ENCODE data around the gene TTC23.

TTC23 gene

DNA sequence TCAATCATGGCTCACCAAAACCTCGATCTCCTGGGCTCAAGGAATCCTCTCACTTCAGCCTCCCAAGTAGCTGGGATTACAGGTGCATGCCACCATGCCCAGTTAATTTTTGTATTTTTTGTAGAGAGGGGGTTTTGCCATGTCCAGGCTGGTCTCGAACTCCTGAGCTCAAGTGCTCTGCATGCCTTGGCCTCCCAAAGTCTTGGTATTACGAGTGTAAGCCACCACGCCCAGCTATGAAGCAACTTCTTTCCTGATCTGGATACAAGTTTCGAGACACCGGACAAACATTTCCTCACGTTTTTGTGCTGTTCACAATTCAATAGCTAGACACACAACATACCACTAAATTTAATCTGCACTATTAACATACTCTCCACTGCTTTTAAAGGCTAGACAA lies 147.9 kb downstream of the TTC23 start:
- DNase-seq (ENCODE audit: low read depth) = no peak

DNA sequence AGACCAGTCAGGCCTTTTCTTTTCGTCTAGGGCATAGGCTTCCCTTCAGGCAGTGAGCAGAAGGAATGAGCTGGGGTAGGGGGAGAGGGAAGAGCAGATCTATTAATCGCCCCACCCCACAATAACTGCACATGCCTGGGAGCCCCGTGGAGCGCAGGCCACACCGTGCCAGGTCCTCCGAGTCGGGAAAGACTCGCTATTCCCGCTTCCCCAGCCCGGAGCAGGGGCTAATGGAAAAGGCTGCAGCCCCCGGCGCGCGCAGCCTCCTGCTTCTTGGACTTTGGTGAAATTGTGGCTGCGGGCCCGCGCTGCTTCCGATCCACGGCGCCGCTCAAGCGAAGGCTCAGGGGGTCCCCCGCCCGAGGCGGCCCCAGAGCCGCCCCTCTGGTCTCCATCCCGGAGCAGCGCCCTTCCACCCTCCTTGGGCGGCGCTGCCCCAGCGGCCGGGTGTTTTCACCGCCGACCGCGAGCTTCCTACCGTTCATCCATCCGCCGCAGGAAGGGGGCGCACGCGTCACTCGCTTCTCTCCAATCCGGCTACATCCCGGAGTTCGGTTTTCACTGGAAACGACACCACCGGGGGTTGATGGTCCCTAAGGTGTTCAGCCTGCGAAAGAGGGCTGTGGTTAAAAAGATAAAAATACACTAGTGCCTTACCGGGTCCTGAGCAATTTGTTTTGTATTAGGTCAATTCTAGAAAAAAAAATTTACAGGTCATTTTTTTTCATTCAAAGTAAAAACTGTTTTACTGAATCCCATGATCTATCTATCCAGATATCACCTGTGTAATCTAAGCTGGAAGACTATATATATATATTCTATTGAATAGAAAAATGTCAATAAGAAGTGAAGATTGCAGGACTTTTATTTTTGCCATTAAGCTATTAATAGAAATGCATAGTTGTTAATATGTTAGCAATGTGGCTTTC lies 148.9 kb downstream of the TTC23 start:
- DNase-seq (ENCODE audit: low read depth) = peak; percentile 54

GRCh38 chr15:99099661-99100060 lies 149.7 kb downstream of the TTC23 start:
- DNase-seq (ENCODE audit: low read depth) = no peak

DNA sequence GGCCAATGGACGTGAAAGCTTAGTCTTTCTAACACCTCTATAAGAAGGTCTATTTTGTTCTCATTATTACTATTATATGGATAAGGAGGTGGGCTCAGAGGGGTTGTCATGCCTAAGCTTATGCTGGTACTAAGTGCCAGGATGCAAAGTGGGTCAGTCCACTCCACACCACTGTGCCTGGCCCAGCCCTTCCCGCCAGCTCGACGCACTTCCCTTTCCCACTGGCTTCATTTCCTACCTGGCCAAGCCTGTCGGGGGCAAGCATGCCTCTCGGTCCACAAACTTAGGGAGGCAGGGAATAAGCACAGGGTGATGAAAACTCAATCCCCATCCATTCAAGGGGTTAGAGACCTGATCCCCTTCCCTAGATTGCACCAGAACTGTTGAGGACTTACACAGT lies 150.4 kb downstream of the TTC23 start:
- DNase-seq (ENCODE audit: low read depth) = no peak

DNA sequence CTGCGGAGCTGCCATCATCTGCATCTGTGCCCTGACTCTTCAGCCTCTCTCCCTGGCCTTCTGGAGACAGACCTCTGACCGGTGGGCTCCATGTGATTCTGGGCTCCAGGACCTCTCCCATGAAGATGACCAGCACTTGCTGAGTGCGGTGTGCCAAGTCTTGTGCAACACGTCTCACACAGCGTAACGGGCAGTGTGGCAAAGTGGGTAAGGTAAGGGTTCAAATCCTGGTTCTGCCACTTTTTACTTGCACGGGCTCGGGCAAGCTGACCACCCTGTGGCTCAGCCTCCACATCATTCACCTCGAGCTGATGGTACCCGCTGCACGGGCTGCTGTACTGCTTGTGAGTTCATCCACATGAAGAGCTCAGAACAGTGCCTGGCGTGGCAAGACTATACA lies 151.0 kb downstream of the TTC23 start:
- DNase-seq (ENCODE audit: low read depth) = no peak

DNA sequence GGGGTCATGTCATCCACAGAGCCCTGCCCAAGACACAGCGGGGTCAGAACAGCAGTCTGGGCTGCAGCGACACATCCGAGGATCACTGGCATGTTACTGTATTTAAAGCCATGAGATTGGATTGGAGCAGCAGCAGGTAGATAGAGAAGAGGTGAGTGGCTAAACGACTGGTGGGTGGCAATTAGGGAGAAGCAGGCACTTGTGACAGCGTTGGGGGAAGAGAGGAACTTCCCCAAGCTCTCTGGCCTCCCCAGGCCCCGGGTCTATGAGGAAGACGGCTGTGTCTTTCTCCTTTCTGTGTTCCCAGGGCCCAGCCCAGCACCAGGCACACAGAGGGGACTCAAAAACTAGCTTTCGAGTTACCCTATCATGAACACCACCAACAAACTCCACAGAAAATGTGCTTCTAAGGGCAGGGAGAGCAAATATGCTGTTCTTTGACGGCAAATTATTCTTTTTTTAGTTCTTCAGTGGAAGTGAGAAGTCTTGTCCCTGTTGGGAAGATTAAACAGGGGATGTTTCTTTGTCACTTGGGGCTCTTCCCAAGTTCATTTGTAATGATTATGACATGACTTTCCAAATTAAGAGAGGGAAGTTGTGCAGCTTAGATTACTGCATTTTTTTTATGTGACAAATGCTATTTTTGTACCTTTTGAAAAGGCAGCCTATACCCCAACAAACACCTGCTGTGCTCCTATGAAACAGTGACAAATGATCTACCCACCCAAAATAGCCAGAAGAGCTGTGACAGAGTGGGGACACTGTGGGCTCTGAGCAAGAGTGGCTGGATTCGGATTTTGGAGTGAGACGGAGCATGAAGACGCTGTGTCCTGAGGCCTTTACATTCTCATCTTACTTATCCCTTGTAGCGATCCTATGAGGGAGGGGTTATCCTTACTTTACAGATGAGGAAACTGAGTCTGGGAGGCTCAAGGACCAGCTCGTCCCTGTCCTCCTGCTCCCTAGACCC lies 151.7 kb downstream of the TTC23 start:
- DNase-seq (ENCODE audit: low read depth) = no peak

GRCh38 chr15:99096894-99097426 lies 152.4 kb downstream of the TTC23 start:
- no peak for DNase-seq (ENCODE audit: low read depth)

DNA sequence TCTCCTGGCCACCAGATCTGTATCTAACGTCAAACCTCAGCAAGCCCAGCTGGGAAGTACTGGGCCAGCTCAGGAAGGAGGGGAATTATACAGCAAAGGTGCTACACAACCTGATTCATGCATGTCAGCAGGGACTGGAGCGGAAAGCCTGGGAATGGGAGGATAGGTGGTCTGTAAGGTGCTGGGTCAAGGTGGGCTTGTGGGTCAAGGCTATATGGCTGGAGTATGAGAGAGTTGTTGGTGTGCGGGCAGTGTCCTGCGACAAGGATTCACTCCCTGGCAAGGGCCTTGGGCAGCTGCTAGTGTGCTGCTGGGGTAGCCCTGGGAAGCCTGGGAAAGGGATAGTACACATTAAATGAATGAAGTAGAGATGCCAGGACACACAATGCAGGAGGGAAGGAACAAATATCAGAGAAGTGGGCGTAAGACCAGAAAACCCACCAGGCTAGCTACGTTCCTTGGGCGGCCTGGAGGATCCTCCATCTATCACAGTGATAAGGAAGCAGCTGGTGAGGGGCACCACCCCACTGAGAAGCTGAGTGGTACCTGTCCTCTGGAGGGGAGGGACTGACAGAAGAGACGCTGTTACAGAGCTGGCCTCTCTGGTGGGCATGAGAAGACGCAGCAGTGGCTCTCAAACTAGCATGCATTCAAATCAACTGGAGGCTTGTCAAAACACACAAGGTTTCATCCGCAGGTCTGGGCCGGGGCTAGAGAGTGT lies 153.0 kb downstream of the TTC23 start:
- no peak for DNase-seq (ENCODE audit: low read depth)

DNA sequence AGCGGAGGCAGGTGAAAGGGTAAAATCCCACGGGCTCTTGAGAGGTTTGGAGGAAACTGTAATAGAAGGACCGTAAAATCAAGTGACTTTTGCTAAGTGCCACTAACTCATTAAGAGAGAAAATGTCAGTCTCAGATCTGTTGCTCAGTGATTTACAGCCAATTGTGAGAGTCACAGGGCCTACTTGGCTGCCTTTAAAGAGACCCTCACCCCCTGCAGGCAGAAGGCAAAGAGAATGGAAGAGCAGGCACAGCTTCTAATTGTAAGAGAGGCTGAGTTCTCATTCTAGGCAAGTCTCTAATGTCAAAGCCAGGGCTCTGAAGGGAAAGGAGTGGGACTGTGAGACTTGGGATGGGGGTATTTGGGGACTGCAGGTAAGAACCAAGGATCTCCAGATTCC lies 153.8 kb downstream of the TTC23 start:
- no peak for DNase-seq (ENCODE audit: low read depth)

DNA sequence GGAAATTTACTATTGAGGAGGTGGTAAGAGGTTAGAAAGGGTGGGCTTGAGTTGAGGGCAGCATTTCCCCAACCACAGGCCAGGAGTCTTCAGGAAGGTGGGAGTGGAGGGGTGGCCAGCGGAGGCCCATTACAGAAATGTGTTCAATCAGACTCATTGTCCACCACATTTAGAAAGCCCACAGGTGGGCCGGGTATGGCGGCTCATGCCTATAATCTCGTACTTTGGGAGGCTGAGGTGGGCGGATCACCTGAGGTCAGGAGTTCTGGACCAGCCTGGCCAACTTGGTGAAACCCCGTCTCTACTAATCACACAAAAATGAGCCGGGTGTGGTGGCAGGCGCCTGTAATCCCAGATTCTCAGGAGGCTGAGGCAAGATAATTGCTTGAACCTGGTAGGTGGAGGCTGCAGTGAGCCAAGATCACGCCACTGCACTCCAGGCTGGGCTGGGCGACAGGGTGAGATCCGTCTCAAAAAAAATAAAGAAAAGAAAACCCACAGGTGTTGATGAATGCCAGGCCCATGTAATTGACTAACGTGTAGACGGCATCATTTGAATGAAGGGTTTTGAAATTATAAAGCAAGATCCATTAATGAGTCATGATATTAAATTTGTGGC lies 156.7 kb downstream of the TTC23 start:
- no peak for DNase-seq (ENCODE audit: low read depth)

DNA sequence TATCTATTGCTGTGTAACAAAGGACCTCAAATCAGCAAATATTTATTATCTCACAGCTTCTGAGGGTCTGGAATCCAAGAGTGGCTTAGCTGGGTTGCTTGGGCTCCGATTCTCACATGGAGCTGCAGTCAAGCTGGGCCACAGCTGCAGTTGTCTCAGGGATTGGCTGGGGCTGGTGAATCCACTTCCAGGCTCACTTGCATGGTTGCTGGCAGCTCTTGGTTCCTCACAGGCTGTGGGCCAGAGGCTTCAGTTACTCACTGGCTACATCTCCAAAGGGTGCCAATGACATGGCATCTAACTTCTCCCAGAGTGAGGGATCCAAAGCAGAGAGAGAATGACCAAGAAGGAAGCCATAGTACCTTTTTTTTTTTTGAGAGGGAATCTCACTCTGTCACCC lies 158.4 kb downstream of the TTC23 start:
- DNase-seq (ENCODE audit: low read depth) = no peak

- no peak for DNase-seq (ENCODE audit: low read depth)
Measured at GRCh38 chr15:99090011-99090699, 159.2 kb downstream of the TTC23 start.

DNA sequence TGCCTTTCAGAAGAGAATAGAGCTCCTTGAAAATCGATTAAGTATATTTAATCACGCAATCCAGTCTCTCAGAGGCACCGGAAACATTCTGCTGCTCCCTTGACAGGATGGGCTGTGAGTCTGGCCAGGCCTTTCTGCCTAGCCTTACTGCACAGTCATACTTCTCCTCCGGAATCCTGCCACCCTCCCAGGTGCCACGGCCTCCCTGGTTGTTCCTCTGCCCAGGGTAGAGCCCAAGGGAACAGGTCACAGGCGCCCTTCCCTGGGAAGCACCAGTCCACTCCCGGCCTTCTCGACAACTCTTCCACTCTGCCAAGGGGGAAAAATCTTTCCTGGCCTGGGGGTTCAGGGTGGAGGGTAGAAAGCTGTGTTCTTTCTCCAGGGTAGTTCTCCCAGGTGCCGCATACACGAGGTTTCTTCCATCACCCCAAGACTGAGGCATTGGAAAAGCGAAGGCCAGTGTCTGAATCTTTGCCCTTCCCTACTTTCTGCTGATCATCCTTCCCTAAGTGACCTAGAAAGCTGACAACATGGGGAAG lies 161.9 kb downstream of the TTC23 start:
- DNase-seq (ENCODE audit: low read depth) = no peak

GRCh38 chr15:99086327-99086667 lies 163.1 kb downstream of the TTC23 start:
- no peak for DNase-seq (ENCODE audit: low read depth)

Measured in activated T-cell treated with anti-CD3 and anti-CD28 coated beads for 48 hours (primary cell).